ENCODE data around the gene FBRSL1. TPM values are rescaled to one million over a fixed set of nuclear protein-coding genes. Genes with fewer than 3 reads are reported as not detected.

FBRSL1 gene
- total RNA-seq, 1 donor from 2014 or later = 199 TPM

DNA sequence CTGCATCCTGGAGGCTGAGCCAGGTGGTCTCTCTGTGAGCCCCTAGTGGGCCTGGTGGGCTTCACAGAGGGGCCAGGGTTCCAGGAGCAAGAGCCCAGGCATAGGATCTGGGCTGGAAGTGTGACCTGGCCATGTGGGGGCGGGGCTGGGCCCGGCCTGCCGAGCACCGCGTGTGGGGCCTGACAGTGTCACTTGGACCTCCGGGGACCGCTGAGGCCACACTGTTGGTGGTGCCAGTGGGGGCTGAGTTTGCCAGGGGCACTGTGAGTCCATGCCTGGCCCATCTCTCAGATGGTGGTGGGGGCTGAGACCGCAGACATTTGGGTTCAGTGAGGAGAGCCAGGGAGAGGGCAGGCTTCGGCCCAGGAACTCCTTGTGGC lies 5.2 kb downstream of the FBRSL1 start:
- H3K27ac Mint-ChIP-seq = peak overlapping the region; percentile 96
- no peak for DNase-seq (ENCODE audit: low spot score, unreplicated experiment)
- peaks cover 3% of the 10 kb centered on the region for H3K36me3 Mint-ChIP-seq (ENCODE audit: insufficient read depth)
- no peaks in the 10 kb centered on the region for H3K9me3 Mint-ChIP-seq (ENCODE audit: low read depth)
- H3K4me3 Mint-ChIP-seq (ENCODE audit: low read depth) = no peak overlapping the region
- TF ChIP-seq, protein P1, sequence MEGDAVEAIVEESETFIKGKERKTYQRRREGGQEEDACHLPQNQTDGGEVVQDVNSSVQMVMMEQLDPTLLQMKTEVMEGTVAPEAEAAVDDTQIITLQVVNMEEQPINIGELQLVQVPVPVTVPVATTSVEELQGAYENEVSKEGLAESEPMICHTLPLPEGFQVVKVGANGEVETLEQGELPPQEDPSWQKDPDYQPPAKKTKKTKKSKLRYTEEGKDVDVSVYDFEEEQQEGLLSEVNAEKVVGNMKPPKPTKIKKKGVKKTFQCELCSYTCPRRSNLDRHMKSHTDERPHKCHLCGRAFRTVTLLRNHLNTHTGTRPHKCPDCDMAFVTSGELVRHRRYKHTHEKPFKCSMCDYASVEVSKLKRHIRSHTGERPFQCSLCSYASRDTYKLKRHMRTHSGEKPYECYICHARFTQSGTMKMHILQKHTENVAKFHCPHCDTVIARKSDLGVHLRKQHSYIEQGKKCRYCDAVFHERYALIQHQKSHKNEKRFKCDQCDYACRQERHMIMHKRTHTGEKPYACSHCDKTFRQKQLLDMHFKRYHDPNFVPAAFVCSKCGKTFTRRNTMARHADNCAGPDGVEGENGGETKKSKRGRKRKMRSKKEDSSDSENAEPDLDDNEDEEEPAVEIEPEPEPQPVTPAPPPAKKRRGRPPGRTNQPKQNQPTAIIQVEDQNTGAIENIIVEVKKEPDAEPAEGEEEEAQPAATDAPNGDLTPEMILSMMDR (IDR thresholded peaks at IDR 0.05; ENCODE audit: unreplicated experiment) = no peak
- H3K27me3 Mint-ChIP-seq = no peaks in the 10 kb centered on the region
- peaks cover 49% of the 10 kb centered on the region for H3K4me1 Mint-ChIP-seq (ENCODE audit: low read depth)

DNA sequence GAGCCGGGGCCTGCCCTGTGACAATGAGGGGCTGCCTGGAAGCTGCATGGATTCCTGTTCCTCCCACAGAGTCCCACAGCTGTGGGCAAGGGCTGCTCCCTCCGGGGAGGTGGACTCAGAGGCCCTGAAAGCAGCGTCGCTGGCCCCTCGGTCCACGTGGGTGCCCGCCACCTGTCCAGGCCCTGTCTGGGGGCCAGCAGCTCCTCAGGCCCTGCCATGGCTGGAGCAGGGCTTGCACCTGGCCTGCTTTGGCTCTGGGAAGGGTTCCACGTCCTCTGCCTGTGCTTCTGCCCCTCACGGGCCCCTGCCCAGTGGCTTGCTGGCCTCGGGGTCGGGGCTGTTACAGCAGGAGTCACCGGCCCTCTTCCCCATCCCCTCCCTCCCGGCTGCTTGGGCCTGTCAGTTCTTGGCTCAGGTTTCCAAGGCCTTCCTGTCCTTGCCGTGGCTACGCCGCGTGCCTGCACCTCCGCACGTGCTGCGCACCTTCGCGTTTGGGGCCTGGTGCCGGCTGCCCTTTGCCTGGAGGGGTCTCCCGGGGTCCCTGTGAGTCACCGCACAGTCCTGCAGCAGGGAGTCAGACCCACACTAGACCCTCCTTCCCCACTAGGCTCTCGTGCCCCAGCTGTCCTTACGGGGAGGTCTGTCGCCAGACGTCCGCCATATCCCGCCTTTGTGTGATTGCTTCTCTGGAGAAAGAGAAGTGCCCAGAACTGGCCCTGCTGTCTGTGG lies 5.8 kb downstream of the FBRSL1 start:
- TF ChIP-seq, protein P1 (IDR thresholded peaks at IDR 0.05; ENCODE audit: unreplicated experiment) = no peak
- Mint-ChIP-seq H3K36me3 (ENCODE audit: insufficient read depth) (peaks cover 3% of the 10 kb centered on the region), H3K27me3 (no peaks in the 10 kb centered on the region), H3K4me3 (ENCODE audit: low read depth) (no peak overlapping the region), H3K27ac (peak overlapping the region; percentile 84), H3K9me3 (ENCODE audit: low read depth) (no peaks in the 10 kb centered on the region), H3K4me1 (ENCODE audit: low read depth) (peaks cover 52% of the 10 kb centered on the region)
- no peak for DNase-seq (ENCODE audit: low spot score, unreplicated experiment)

DNA sequence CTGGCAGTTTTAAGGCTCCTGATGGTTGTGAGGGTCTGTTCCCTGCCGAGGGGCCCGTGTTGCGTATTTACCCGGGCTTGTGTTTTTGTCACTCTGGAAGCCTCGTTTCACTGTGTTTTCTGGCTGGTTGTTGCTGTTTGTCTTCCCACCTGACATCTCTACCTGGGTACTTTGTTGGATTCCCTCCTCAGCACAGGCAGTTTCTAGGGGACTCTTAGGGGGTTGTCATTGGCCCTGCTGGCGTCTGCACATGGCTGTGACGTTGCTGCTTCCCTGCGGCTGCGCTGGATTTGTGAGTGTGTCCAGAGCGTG lies 6.4 kb downstream of the FBRSL1 start:
- peaks cover 3% of the 10 kb centered on the region for H3K36me3 Mint-ChIP-seq (ENCODE audit: insufficient read depth)
- H3K4me3 Mint-ChIP-seq (ENCODE audit: low read depth) = no peak overlapping the region
- DNase-seq (ENCODE audit: low spot score, unreplicated experiment) = no peak
- H3K4me1 Mint-ChIP-seq (ENCODE audit: low read depth) = peaks cover 48% of the 10 kb centered on the region
- H3K9me3 Mint-ChIP-seq (ENCODE audit: low read depth) = no peaks in the 10 kb centered on the region
- H3K27me3 Mint-ChIP-seq = no peaks in the 10 kb centered on the region
- TF ChIP-seq, protein P1 (IDR thresholded peaks at IDR 0.05; ENCODE audit: unreplicated experiment) = no peak
- H3K27ac Mint-ChIP-seq = peak overlapping the region; percentile 84

DNA sequence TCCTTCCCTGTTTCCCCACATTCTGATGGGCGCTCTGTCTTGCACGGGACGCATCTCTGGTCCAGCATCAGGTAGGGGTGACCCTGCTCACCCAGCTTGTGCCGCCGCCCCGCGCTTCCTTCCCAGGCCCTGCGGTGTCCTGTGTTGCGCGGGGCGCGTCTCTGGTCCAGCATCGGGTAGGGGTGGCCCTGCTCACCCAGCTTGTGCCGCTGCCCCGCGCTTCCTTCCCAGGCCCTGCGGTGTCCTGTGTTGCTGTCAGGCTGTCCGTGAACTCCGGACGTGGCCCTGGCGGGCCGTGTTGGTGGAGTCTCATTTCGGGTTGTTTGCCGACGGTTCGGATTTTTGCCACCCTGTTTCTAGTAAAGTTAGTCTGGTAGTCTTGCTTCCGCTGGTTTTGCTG lies 6.8 kb downstream of the FBRSL1 start:
- TF ChIP-seq, protein P1 (IDR thresholded peaks at IDR 0.05; ENCODE audit: unreplicated experiment) = no peak
- peaks cover 44% of the 10 kb centered on the region for H3K4me1 Mint-ChIP-seq (ENCODE audit: low read depth)
- peaks cover 3% of the 10 kb centered on the region for H3K36me3 Mint-ChIP-seq (ENCODE audit: insufficient read depth)
- peak overlapping the region; percentile 19 for H3K4me3 Mint-ChIP-seq (ENCODE audit: low read depth)
- peak overlapping the region; percentile 41 for H3K27ac Mint-ChIP-seq
- no peaks in the 10 kb centered on the region for H3K27me3 Mint-ChIP-seq
- no peak for DNase-seq (ENCODE audit: low spot score, unreplicated experiment)
- no peaks in the 10 kb centered on the region for H3K9me3 Mint-ChIP-seq (ENCODE audit: low read depth)

DNA sequence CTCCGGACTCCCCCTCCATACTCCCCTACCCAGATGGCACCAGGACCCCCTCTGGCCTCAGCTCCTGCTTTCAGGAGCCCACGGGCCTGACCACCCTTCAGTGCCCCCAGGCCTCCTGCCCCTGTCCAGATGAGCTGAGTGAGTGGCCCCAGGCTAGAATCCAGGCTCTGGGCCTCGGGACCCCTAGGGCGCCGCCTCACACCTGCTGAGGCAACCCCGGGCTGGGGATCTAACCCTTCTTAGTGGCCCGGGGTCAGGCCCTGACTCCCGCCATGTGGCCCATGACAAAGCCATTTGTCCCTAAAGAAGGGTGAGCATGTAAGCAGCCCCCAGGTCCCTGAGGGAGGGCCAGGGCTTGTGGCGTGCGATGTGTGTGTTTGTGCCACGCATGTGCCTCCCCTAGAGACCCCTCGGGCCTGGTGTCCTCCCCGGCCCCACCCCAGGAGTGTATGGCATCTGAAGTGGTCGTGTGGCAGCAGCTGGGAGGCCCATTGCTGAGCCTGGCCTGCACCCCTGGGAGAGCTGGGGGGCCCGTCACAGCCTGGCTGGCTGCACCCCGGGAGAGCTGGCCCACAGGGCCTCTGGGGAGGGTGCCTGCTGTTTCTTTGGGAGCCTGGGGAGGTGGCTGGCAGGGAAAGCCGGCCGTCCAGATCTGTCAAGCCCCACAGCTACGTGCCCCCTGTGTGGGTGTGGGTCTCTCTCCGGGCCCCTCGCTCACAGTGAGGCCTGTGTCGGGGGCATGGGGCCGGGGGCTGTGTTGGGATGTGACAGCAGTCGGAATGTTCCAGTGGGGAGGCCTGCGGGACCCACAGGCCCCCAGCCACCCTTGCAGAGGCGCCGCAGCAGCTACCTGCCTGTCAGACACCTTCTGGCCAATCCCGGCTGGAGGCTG lies 7.8 kb downstream of the FBRSL1 start:
- TF ChIP-seq, protein P1 (IDR thresholded peaks at IDR 0.05; ENCODE audit: unreplicated experiment) = no peak
- no peaks in the 10 kb centered on the region for H3K9me3 Mint-ChIP-seq (ENCODE audit: low read depth)
- H3K27ac Mint-ChIP-seq = no peak overlapping the region
- H3K4me1 Mint-ChIP-seq (ENCODE audit: low read depth) = peaks cover 37% of the 10 kb centered on the region
- no peaks in the 10 kb centered on the region for H3K36me3 Mint-ChIP-seq (ENCODE audit: insufficient read depth)
- H3K27me3 Mint-ChIP-seq = no peaks in the 10 kb centered on the region
- no peak overlapping the region for H3K4me3 Mint-ChIP-seq (ENCODE audit: low read depth)
- no peak for DNase-seq (ENCODE audit: low spot score, unreplicated experiment)
